OCI-LY1 (cell line): Measurements from ENCODE around the gene SIAH1.
"Not testable (repeated sequence)": the region's sequence is repeated elsewhere in the genome, so short reads cannot be mapped to it uniquely, and the experiment has no call there.

Experiments
- H2AFZ ChIP-seq: fragments of 200-600 bp; sonication (generic), shearing (Covaris generic); 2 replicates; pipeline ENCODE4 v1.6.0; 2014; ENCODE audit warnings: antibody characterized with exemption, mild to moderate bottlenecking, low read length
- H3F3A ChIP-seq: fragments of 200-600 bp; sonication (generic), shearing (Covaris generic); 2 replicates; pipeline ENCODE4 v1.6.0; 2014; ENCODE audit warnings: mild to moderate bottlenecking, antibody characterized with exemption, low read length, moderate library complexity; ENCODE audit not compliant: insufficient read depth
- H3K27ac ChIP-seq: fragments of 200-600 bp; sonication (generic); 2 replicates; pipeline ENCODE4 v1.5.1; 2014; ENCODE audit warnings: low read length, mixed run types, mild to moderate bottlenecking, low read depth; ENCODE audit not compliant: poor library complexity, severe bottlenecking
- H3K27me3 ChIP-seq: fragments of 200-600 bp; sonication (generic); 2 replicates; pipeline ENCODE4 v1.6.0; 2014; ENCODE audit warnings: antibody characterized with exemption, mild to moderate bottlenecking, low read length, moderate library complexity; ENCODE audit not compliant: insufficient read depth
- H3K36me3 ChIP-seq: fragments of 200-600 bp; sonication (generic); 2 replicates; pipeline ENCODE4 v1.6.1; 2014; ENCODE audit warnings: mild to moderate bottlenecking, antibody characterized with exemption, low read length, moderate library complexity, mixed read lengths; ENCODE audit not compliant: insufficient read depth
- H3K4me1 ChIP-seq: fragments of 200-600 bp; sonication (generic); 2 replicates; pipeline ENCODE4 v1.5.1; 2014; ENCODE audit warnings: mild to moderate bottlenecking, low read length, moderate library complexity; ENCODE audit not compliant: insufficient read depth, severe bottlenecking
- H3K4me2 ChIP-seq: fragments of 200-600 bp; sonication (generic), shearing (Covaris generic); 2 replicates; pipeline ENCODE4 v1.6.1; 2014; ENCODE audit warnings: low read length
- H3K4me3 ChIP-seq: fragments of 200-600 bp; sonication (generic); 2 replicates; pipeline ENCODE4 v1.5.1; 2014; ENCODE audit warnings: low read length, low read depth, mild to moderate bottlenecking, mixed read lengths; ENCODE audit not compliant: poor library complexity, severe bottlenecking
- H3K79me2 ChIP-seq: fragments of 200-600 bp; shearing (Covaris generic); 2 replicates; pipeline ENCODE4 v1.6.1; 2016; ENCODE audit warnings: mixed run types, low read length, mixed read lengths; ENCODE audit not compliant: insufficient read depth
- H3K9ac ChIP-seq: fragments of 200-600 bp; sonication (generic), shearing (Covaris generic); 2 replicates; pipeline ENCODE4 v1.6.1; 2014; ENCODE audit warnings: mild to moderate bottlenecking, low read length, mixed read lengths
- H3K9me2 ChIP-seq: fragments of 200-600 bp; sonication (generic), shearing (Covaris generic); 2 replicates; pipeline ENCODE4 v1.6.1; 2014; ENCODE audit warnings: low read depth, mild to moderate bottlenecking, low read length, mixed read lengths
- H3K9me3 ChIP-seq: fragments of 200-600 bp; shearing (Covaris generic); 2 replicates; pipeline ENCODE4 v1.6.1; 2014; ENCODE audit warnings: low read length, mixed read lengths
- H4K20me1 ChIP-seq: fragments of 200-600 bp; sonication (generic), shearing (Covaris generic); 2 replicates; pipeline ENCODE4 v1.6.0; 2016; ENCODE audit warnings: mild to moderate bottlenecking, low read length; ENCODE audit not compliant: insufficient read depth
- EZH2 ChIP-seq: fragments of 200-600 bp; sonication (generic), shearing (Covaris generic); IDR thresholded peaks from 2 replicates; pipeline ENCODE4 v1.8.0; 2017; ENCODE audit warnings: borderline replicate concordance, mixed run types, mild to moderate bottlenecking, antibody characterized with exemption, low read length, moderate library complexity, mixed read lengths
- TF ChIP-seq, protein P1 (sequence below): fragments of 200-600 bp; sonication (generic), shearing (Covaris generic); IDR thresholded peaks from 2 replicates; pipeline ENCODE4 v1.5.1; 2017; ENCODE audit warnings: mild to moderate bottlenecking, antibody characterized with exemption, low read length, moderate library complexity, mixed read lengths

Gene SIAH1

GRCh38 chr16:48381201-48381600, 4.0 kb downstream of the SIAH1 start:
- Histone ChIP-seq H3K9me3 (no peaks in the 10 kb centered on the region), H3K9me2 (no peaks in the 10 kb centered on the region), H3K27me3 (no peaks in the 10 kb centered on the region), H3K27ac (no peak overlapping the region), H4K20me1 (no peaks in the 10 kb centered on the region), H3K4me1 (peaks cover 40% of the 10 kb centered on the region), H3K79me2 (peaks cover 82% of the 10 kb centered on the region), H3F3A (no peaks in the 10 kb centered on the region), H3K4me3 (no peak overlapping the region), H3K36me3 (no peaks in the 10 kb centered on the region), H2AFZ (no peak overlapping the region), H3K4me2 (no peak overlapping the region), H3K9ac (no peak overlapping the region)
- TF ChIP-seq EZH2 = no peak
- TF ChIP-seq, protein P1, sequence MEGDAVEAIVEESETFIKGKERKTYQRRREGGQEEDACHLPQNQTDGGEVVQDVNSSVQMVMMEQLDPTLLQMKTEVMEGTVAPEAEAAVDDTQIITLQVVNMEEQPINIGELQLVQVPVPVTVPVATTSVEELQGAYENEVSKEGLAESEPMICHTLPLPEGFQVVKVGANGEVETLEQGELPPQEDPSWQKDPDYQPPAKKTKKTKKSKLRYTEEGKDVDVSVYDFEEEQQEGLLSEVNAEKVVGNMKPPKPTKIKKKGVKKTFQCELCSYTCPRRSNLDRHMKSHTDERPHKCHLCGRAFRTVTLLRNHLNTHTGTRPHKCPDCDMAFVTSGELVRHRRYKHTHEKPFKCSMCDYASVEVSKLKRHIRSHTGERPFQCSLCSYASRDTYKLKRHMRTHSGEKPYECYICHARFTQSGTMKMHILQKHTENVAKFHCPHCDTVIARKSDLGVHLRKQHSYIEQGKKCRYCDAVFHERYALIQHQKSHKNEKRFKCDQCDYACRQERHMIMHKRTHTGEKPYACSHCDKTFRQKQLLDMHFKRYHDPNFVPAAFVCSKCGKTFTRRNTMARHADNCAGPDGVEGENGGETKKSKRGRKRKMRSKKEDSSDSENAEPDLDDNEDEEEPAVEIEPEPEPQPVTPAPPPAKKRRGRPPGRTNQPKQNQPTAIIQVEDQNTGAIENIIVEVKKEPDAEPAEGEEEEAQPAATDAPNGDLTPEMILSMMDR = no peak

- no peaks in the 10 kb centered on the region for H3K9me3 ChIP-seq
- H3K4me2 ChIP-seq = no peak overlapping the region
- no peak overlapping the region for H3K4me3 ChIP-seq
- H4K20me1 ChIP-seq = peaks cover 3% of the 10 kb centered on the region; the same call in 1 of the 2 replicates
- H3K9ac ChIP-seq = no peak overlapping the region
- no peaks in the 10 kb centered on the region for H3F3A ChIP-seq
- no peak overlapping the region for H2AFZ ChIP-seq
- H3K9me2 ChIP-seq = no peaks in the 10 kb centered on the region
- H3K27ac ChIP-seq = no peak overlapping the region
- peaks cover 37% of the 10 kb centered on the region for H3K4me1 ChIP-seq
- H3K27me3 ChIP-seq = no peaks in the 10 kb centered on the region
- TF ChIP-seq EZH2 = no peak
- TF ChIP-seq, protein P1 = no peak
- H3K36me3 ChIP-seq = no peaks in the 10 kb centered on the region
- peaks cover 99% of the 10 kb centered on the region for H3K79me2 ChIP-seq
These were observed 6.4 kb downstream of the SIAH1 start for GRCh38 chr16:48378836-48379235.

- Histone ChIP-seq H3K79me2 (peaks cover 99% of the 10 kb centered on the region), H3K9ac (no peak overlapping the region), H3K27me3 (no peaks in the 10 kb centered on the region), H3K4me2 (no peak overlapping the region), H3K27ac (no peak overlapping the region), H4K20me1 (peaks cover 3% of the 10 kb centered on the region; the same call in 1 of the 2 replicates), H3K9me3 (no peaks in the 10 kb centered on the region), H2AFZ (no peak overlapping the region), H3K9me2 (no peaks in the 10 kb centered on the region), H3K4me3 (no peak overlapping the region), H3K36me3 (no peaks in the 10 kb centered on the region), H3K4me1 (peaks cover 32% of the 10 kb centered on the region), H3F3A (no peaks in the 10 kb centered on the region)
- TF ChIP-seq, protein P1 = no peak
- TF ChIP-seq EZH2 = no peak
These were observed 6.9 kb downstream of the SIAH1 start for GRCh38 chr16:48378276-48378675.

GRCh38 chr16:48377301-48377700, 7.9 kb downstream of the SIAH1 start:
- H3F3A ChIP-seq, H2AFZ ChIP-seq, H3K9ac ChIP-seq, H4K20me1 ChIP-seq, H3K9me3 ChIP-seq, H3K27me3 ChIP-seq, H3K4me2 ChIP-seq, H3K9me2 ChIP-seq, H3K27ac ChIP-seq, H3K36me3 ChIP-seq, H3K4me3 ChIP-seq: not testable (repeated sequence)
- Histone ChIP-seq H3K79me2 (peaks cover 99% of the 10 kb centered on the region), H3K4me1 (peaks cover 25% of the 10 kb centered on the region)
